ENCODE data around the gene TMUB2.

DNA sequence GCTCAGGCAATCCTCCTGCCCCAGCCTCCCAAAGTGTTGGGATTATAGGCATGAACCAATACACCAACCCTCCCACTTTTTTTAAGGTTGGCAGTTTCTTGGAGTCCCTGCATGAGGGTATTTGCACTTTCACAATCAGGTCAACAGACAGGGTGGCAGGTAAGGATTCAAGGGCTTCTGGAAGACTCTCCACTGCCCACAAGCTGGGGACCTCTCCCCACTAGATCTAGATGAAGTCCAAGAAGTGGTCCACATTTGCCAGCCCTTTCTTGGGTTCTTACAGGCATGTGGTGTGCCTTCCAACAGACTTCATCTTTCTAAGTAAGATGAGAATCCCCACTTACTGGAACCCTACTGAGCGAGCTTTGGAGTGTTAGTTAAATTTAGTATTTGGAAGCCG is 12.3 kb upstream of the TMUB2 start:
- TF ChIP-seq, protein P1, sequence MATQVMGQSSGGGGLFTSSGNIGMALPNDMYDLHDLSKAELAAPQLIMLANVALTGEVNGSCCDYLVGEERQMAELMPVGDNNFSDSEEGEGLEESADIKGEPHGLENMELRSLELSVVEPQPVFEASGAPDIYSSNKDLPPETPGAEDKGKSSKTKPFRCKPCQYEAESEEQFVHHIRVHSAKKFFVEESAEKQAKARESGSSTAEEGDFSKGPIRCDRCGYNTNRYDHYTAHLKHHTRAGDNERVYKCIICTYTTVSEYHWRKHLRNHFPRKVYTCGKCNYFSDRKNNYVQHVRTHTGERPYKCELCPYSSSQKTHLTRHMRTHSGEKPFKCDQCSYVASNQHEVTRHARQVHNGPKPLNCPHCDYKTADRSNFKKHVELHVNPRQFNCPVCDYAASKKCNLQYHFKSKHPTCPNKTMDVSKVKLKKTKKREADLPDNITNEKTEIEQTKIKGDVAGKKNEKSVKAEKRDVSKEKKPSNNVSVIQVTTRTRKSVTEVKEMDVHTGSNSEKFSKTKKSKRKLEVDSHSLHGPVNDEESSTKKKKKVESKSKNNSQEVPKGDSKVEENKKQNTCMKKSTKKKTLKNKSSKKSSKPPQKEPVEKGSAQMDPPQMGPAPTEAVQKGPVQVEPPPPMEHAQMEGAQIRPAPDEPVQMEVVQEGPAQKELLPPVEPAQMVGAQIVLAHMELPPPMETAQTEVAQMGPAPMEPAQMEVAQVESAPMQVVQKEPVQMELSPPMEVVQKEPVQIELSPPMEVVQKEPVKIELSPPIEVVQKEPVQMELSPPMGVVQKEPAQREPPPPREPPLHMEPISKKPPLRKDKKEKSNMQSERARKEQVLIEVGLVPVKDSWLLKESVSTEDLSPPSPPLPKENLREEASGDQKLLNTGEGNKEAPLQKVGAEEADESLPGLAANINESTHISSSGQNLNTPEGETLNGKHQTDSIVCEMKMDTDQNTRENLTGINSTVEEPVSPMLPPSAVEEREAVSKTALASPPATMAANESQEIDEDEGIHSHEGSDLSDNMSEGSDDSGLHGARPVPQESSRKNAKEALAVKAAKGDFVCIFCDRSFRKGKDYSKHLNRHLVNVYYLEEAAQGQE (IDR thresholded peaks at IDR 0.05; ENCODE audit: insufficient read depth in 1 of 2, low read depth in 2 of 2, low read length in 2 of 2): no peak
- TF ChIP-seq POLR2AphosphoS5 (IDR thresholded peaks at IDR 0.05; ENCODE audit: low read depth, low read length): no peak
- no peak for TF ChIP-seq TAF1 (IDR thresholded peaks at IDR 0.05; ENCODE audit: borderline replicate concordance, insufficient read depth, low read length)
- TF ChIP-seq SIN3A (IDR thresholded peaks at IDR 0.05; ENCODE audit: borderline replicate concordance, insufficient read depth, low read length): no peak

Measured in PFSK-1 (cell line).